Progenitor cell of endocrine pancreas (in vitro differentiated cells): Measurements from ENCODE around the gene KNG1. TPM values are rescaled to one million over a fixed set of nuclear protein-coding genes. Genes with fewer than 3 reads are reported as not detected.
"Not testable (repeated sequence)": the region's sequence is repeated elsewhere in the genome, so short reads cannot be mapped to it uniquely, and the experiment has no call there.

Experiments
- DNase-seq: peaks from one replicate; pipeline ENCODE4 v3.0.0; 2021; ENCODE audit warnings: low spot score; ENCODE audit not compliant: unreplicated experiment
- H3K27ac Mint-ChIP-seq: 2 replicates; pipeline ENCODE4 v1.8.0; 2021; ENCODE audit warnings: mild to moderate bottlenecking, moderate library complexity, mixed read lengths
- H3K27me3 Mint-ChIP-seq: 2 replicates; pipeline ENCODE4 v1.8.0; 2021; ENCODE audit warnings: mixed read lengths
- H3K36me3 Mint-ChIP-seq: 2 replicates; pipeline ENCODE4 v1.8.0; 2022; ENCODE audit warnings: mixed read lengths; ENCODE audit not compliant: insufficient read depth
- H3K4me1 Mint-ChIP-seq: 2 replicates; pipeline ENCODE4 v1.8.0; 2021; ENCODE audit warnings: low read depth, mixed read lengths
- H3K4me3 Mint-ChIP-seq: 2 replicates; pipeline ENCODE4 v1.8.0; 2021; ENCODE audit warnings: low read depth, mild to moderate bottlenecking, moderate library complexity, mixed read lengths
- H3K9me3 Mint-ChIP-seq: 2 replicates; pipeline ENCODE4 v1.8.0; 2021; ENCODE audit warnings: low read depth, mixed read lengths
- CTCF ChIP-seq: fragments of 200-600 bp; sonication (generic); IDR thresholded peaks from one replicate; pipeline ENCODE4 v1.5.0; 2021; ENCODE audit warnings: antibody characterized with exemption, mild to moderate bottlenecking; ENCODE audit not compliant: unreplicated experiment
- total RNA-seq: library from RNA; stranded (reverse); gene quantifications from 2 replicates; pipeline ENCODE4 v1.2.1, GENCODE V29; 2021

KNG1 gene
- total RNA-seq, 1 donor from 2014 or later = not detected

DNA sequence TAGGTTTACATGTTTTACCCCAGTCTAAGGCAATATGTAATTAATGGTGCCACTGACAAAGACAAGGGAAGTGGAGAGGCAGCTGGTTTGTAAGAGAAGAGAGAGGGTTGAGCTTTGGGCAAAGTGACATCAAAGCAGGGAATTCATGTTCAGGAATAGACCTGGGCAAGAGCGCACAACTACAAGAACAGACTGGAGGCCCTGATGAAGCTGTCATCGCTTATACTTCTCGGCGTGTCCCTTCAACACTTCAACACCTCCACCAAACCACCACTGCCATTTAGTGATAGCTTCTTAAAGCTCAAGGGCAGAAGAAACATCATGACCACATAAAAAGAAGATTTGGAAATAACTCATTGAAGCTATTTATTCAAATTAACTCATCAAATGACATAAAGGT lies 19.6 kb upstream of the KNG1 start:
- Mint-ChIP-seq H3K27ac (no peak overlapping the region), H3K4me1 (peaks cover 4% of the 10 kb centered on the region), H3K27me3 (peaks cover 21% of the 10 kb centered on the region), H3K36me3 (no peaks in the 10 kb centered on the region), H3K4me3 (no peak overlapping the region), H3K9me3 (no peaks in the 10 kb centered on the region)
- no peak for DNase-seq
- TF ChIP-seq CTCF = no peak

DNA sequence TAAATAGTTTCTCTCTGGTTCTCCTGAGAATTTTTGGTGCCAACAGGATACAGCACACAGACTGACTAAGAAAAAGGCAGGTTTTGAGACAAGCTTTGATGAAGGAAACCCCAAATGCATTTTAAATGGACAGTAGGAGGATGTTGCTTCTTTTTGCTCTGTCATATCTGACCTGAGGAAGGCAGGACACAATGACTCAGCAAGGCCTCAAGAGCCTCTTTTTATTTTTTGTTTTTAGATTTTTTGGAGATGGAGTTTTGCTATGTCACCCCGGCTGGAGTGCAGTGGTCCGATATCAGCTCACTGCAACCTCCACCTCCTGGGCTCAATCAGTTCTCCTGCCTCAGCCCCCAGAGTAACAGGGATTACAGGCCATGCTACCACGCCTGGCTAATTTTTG lies 16.9 kb upstream of the KNG1 start:
- no peak for DNase-seq
- TF ChIP-seq CTCF = no peak
- H3K27me3 Mint-ChIP-seq = peaks cover 11% of the 10 kb centered on the region
- no peaks in the 10 kb centered on the region for H3K36me3 Mint-ChIP-seq
- no peak overlapping the region for H3K27ac Mint-ChIP-seq
- no peaks in the 10 kb centered on the region for H3K9me3 Mint-ChIP-seq
- no peak overlapping the region for H3K4me3 Mint-ChIP-seq
- H3K4me1 Mint-ChIP-seq = no peaks in the 10 kb centered on the region

- not testable (repeated sequence) for H3K9me3 Mint-ChIP-seq, H3K36me3 Mint-ChIP-seq, H3K4me1 Mint-ChIP-seq
Measured at GRCh38 chr3:186702451-186702850, 14.7 kb upstream of the KNG1 start.

GRCh38 chr3:186705882-186706780 lies 11.0 kb upstream of the KNG1 start:
- H3K27me3 Mint-ChIP-seq = peaks cover 21% of the 10 kb centered on the region
- no peaks in the 10 kb centered on the region for H3K4me1 Mint-ChIP-seq
- TF ChIP-seq CTCF = no peak
- DNase-seq = no peak
- no peaks in the 10 kb centered on the region for H3K9me3 Mint-ChIP-seq
- no peaks in the 10 kb centered on the region for H3K36me3 Mint-ChIP-seq
- H3K27ac Mint-ChIP-seq = no peak overlapping the region
- H3K4me3 Mint-ChIP-seq = no peak overlapping the region

More at GRCh38 chr3:186702451-186702850, 14.7 kb upstream of the KNG1 start:
- H3K27ac Mint-ChIP-seq, DNase-seq, H3K4me3 Mint-ChIP-seq: not testable (repeated sequence)
- H3K27me3 Mint-ChIP-seq = peaks cover 20% of the 10 kb centered on the region

DNA sequence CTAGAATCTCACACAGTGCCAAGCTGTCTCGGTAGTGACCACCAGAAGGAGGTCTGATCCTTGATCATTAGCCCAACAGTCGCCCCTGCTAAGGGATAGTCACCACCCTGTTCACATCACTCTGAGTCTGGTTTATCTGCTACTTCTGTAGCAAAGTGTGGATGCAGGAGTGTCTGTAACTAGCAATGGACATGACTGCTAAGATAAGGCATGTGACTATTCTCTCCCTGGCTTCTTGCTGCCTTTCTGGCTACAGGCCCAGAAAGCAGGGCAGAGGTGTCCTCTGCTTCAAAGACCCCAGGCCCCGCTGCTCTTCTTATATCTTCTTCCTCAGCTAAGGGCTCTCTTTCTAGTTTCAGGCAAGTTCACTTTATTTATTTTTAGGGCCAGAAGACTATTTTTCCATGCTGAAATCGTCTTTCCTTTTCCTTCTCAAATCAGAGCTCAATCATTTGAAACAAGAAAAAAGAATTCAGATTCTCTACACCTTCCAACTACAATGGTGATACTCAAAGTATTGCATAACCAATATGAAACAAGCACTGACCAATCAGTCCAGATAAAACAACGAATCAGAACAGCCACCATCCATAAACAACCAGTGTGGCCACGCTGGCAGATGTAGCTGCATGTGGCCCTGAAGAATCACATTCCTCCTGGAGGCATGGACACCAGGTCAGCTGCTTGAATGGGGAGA lies 8.0 kb upstream of the KNG1 start:
- Mint-ChIP-seq H3K4me1 (no peaks in the 10 kb centered on the region), H3K27me3 (peaks cover 33% of the 10 kb centered on the region), H3K36me3 (no peaks in the 10 kb centered on the region), H3K4me3 (no peak overlapping the region), H3K9me3 (no peaks in the 10 kb centered on the region), H3K27ac (no peak overlapping the region)
- no peak for TF ChIP-seq CTCF
- no peak for DNase-seq

DNA sequence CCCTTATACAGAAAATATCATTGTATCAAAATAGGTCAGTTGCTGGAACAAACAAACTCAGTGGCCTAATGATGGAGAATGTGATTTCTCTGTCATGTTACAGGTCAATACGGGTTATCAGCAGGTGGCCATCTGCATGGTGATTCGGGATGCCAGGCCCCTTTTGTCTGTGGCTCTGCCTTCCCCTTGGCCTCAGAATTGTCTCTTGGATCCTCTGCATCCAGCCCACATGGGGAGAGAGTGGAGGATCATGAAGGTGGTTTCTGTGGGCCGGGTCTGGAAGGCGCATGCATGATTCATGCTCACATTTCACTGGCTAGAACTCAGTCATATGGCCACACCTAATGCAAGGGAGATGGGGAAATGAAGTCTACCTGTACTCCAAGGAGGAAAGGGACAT lies 6.5 kb upstream of the KNG1 start:
- not testable (repeated sequence) for DNase-seq, H3K27ac Mint-ChIP-seq, H3K36me3 Mint-ChIP-seq, H3K9me3 Mint-ChIP-seq, H3K4me1 Mint-ChIP-seq, H3K4me3 Mint-ChIP-seq
- H3K27me3 Mint-ChIP-seq = peaks cover 41% of the 10 kb centered on the region
